NT2/D1 (cell line): Measurements from ENCODE around the gene ABHD3.

Experiments used
- DNase-seq: peaks from one replicate; pipeline ENCODE4 v3.0.0-alpha.2; 2011; ENCODE audit warnings: low read depth, low spot score
- H3K27me3 ChIP-seq: 2 replicates; pipeline ENCODE4 v1.6.0; 2011; ENCODE audit warnings: mild to moderate bottlenecking; ENCODE audit not compliant: insufficient read length, insufficient read depth
- H3K36me3 ChIP-seq: 2 replicates; pipeline ENCODE4 v1.6.1; 2011; ENCODE audit warnings: mild to moderate bottlenecking, low read length, mixed read lengths; ENCODE audit not compliant: insufficient read depth, insufficient read length
- H3K4me1 ChIP-seq: 2 replicates; pipeline ENCODE4 v1.5.1; 2011; ENCODE audit not compliant: insufficient read depth, insufficient read length
- H3K4me3 ChIP-seq: 2 replicates; pipeline ENCODE4 v1.5.1; 2011; ENCODE audit warnings: low read depth; ENCODE audit not compliant: insufficient read length
- H3K9ac ChIP-seq: 2 replicates; pipeline ENCODE4 v1.6.0; 2011; ENCODE audit warnings: low read depth; ENCODE audit not compliant: insufficient read length
- H3K9me3 ChIP-seq: 2 replicates; pipeline ENCODE4 v1.5.1; 2011; ENCODE audit warnings: mild to moderate bottlenecking, low read length; ENCODE audit not compliant: insufficient read depth
- SUZ12 ChIP-seq: IDR thresholded peaks from 2 replicates; pipeline ENCODE4 v1.6.1; 2011; ENCODE audit not compliant: insufficient read length, insufficient read depth; ENCODE audit errors: extremely low read depth
- YY1 ChIP-seq: IDR thresholded peaks from 2 replicates; pipeline ENCODE4 v1.6.1; 2011; ENCODE audit not compliant: insufficient read length, insufficient read depth
- ZNF274 ChIP-seq: IDR thresholded peaks from 2 replicates; pipeline ENCODE4 v1.6.1; 2011; ENCODE audit warnings: mild to moderate bottlenecking, low read depth, low read length

Gene ABHD3

GRCh38 chr18:21605213-21605612 lies 99.4 kb downstream of the ABHD3 start:
- no peaks in the 10 kb centered on the region for H3K27me3 ChIP-seq
- H3K4me3 ChIP-seq: no peak overlapping the region
- no peaks in the 10 kb centered on the region for H3K36me3 ChIP-seq
- no peaks in the 10 kb centered on the region for H3K4me1 ChIP-seq
- H3K9me3 ChIP-seq: no peaks in the 10 kb centered on the region
- TF ChIP-seq SUZ12 (no peak), YY1 (no peak), ZNF274 (no peak)
- H3K9ac ChIP-seq: no peak overlapping the region
- no peak for DNase-seq

- Histone ChIP-seq H3K9me3 (no peaks in the 10 kb centered on the region), H3K27me3 (no peaks in the 10 kb centered on the region), H3K36me3 (no peaks in the 10 kb centered on the region), H3K9ac (no peak overlapping the region), H3K4me1 (no peaks in the 10 kb centered on the region), H3K4me3 (no peak overlapping the region)
- no peak for TF ChIP-seq SUZ12
- DNase-seq: no peak
These were observed 99.9 kb downstream of the ABHD3 start for GRCh38 chr18:21604671-21605070.

GRCh38 chr18:21602299-21602587 lies 102.3 kb downstream of the ABHD3 start:
- no peak for DNase-seq
- no peaks in the 10 kb centered on the region for H3K9me3 ChIP-seq
- no peak overlapping the region for H3K4me3 ChIP-seq
- no peaks in the 10 kb centered on the region for H3K4me1 ChIP-seq
- H3K36me3 ChIP-seq: no peaks in the 10 kb centered on the region
- H3K27me3 ChIP-seq: no peaks in the 10 kb centered on the region
- H3K9ac ChIP-seq: no peak overlapping the region
- TF ChIP-seq ZNF274 (no peak), YY1 (no peak), SUZ12 (no peak)
